ENCODE data around the gene ZFYVE16. TPM values are rescaled to one million over a fixed set of nuclear protein-coding genes. Genes with fewer than 3 reads are reported as not detected.

Gene ZFYVE16
- total and polyA plus RNA-seq, 12 donors, result 8.3 to 52.6 (median 42.8) TPM

- no peak overlapping the region for H3K27ac ChIP-seq
- DNase-seq (no peak), ATAC-seq (no peak)
- H3K4me3 ChIP-seq, result no peak overlapping the region
- intact Hi-C loops (cut with DNase I), result no loop called here
- TF ChIP-seq, protein P1, sequence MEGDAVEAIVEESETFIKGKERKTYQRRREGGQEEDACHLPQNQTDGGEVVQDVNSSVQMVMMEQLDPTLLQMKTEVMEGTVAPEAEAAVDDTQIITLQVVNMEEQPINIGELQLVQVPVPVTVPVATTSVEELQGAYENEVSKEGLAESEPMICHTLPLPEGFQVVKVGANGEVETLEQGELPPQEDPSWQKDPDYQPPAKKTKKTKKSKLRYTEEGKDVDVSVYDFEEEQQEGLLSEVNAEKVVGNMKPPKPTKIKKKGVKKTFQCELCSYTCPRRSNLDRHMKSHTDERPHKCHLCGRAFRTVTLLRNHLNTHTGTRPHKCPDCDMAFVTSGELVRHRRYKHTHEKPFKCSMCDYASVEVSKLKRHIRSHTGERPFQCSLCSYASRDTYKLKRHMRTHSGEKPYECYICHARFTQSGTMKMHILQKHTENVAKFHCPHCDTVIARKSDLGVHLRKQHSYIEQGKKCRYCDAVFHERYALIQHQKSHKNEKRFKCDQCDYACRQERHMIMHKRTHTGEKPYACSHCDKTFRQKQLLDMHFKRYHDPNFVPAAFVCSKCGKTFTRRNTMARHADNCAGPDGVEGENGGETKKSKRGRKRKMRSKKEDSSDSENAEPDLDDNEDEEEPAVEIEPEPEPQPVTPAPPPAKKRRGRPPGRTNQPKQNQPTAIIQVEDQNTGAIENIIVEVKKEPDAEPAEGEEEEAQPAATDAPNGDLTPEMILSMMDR (IDR thresholded peaks at IDR 0.05), result no peak
- peaks cover 0 to 3% (median 0%) of the 10 kb centered on the region in 11 donors for H3K9me3 ChIP-seq
- 94 to 96% methylated on average over 3 of the region's 3 CpGs for WGBS, 2 donors
- peaks cover 0 to 7% (median 0%) of the 10 kb centered on the region in 7 donors for H3K27me3 ChIP-seq
- peaks cover 0 to 11% (median 0%) of the 10 kb centered on the region in 9 donors for H3K4me1 ChIP-seq
- no peaks in the 10 kb centered on the region for H3K36me3 ChIP-seq
Measured at GRCh38 chr5:80374188-80374587, 33.7 kb upstream of the ZFYVE16 start.

DNA sequence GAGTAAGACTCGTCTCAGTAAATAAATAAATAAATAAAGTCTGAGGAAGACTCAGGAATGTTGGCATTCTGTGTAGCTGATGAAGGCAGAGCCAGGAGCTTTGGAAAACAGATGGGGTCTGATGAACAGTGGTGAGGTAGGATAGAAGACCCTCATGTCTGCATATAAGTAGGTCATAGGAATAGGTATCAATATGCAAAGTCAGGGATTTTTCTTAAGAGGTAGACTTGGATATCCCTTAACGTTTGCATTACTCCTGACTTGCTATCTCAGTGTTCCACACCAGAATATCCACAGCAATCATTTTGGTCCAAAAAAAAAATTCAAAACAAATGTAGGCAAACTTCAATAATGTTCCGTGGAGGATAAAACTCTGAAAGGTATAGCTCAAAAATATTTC is 31.3 kb upstream of the ZFYVE16 start:
- 92 to 95% methylated on average over 3 of the region's 3 CpGs for WGBS, 2 donors
- DNase-seq, result no peak
- no peak overlapping the region for H3K27ac ChIP-seq
- no peak for ATAC-seq
- peaks cover 0 to 3% (median 0%) of the 10 kb centered on the region in 11 donors for H3K9me3 ChIP-seq
- no peaks in the 10 kb centered on the region for H3K36me3 ChIP-seq
- no peaks in the 10 kb centered on the region for H3K4me1 ChIP-seq
- peaks cover 0 to 7% (median 0%) of the 10 kb centered on the region in 7 donors for H3K27me3 ChIP-seq
- intact Hi-C loops (cut with DNase I), result no loop called here
- H3K4me3 ChIP-seq, result no peak overlapping the region
- TF ChIP-seq, protein P1 (IDR thresholded peaks at IDR 0.05), result no peak

DNA sequence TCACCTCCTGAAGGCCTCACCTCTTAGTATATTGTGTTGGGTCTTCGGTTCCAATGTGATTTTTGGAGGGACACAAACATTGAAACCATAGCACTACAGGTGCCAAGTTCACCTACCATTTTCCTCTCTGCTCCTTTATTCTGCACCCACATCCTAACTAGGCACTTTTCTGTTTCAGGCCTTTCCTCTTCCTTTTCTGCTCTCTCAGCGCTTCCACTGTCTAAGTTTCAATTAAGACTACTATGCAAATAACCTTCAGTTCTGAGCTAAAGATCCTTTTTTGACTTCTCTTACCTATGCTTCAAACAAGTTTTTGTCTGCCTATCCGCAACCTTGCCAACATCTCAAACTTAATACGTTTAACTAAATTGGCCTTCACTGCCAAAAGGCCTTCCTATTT is 25.4 kb upstream of the ZFYVE16 start:
- ATAC-seq, result no peak
- no peaks in the 10 kb centered on the region for H3K9me3 ChIP-seq
- no peaks in the 10 kb centered on the region for H3K4me1 ChIP-seq
- no peak overlapping the region for H3K27ac ChIP-seq
- TF ChIP-seq, protein P1 (IDR thresholded peaks at IDR 0.05), result no peak
- no peak overlapping the region for H3K4me3 ChIP-seq
- H3K36me3 ChIP-seq, result no peaks in the 10 kb centered on the region
- DNase-seq, result no peak
- no peaks in the 10 kb centered on the region for H3K27me3 ChIP-seq
- WGBS, 2 donors, result 95 to 98% methylated on average over 4 of the region's 4 CpGs
- intact Hi-C loops (cut with DNase I), result no loop called here

DNA sequence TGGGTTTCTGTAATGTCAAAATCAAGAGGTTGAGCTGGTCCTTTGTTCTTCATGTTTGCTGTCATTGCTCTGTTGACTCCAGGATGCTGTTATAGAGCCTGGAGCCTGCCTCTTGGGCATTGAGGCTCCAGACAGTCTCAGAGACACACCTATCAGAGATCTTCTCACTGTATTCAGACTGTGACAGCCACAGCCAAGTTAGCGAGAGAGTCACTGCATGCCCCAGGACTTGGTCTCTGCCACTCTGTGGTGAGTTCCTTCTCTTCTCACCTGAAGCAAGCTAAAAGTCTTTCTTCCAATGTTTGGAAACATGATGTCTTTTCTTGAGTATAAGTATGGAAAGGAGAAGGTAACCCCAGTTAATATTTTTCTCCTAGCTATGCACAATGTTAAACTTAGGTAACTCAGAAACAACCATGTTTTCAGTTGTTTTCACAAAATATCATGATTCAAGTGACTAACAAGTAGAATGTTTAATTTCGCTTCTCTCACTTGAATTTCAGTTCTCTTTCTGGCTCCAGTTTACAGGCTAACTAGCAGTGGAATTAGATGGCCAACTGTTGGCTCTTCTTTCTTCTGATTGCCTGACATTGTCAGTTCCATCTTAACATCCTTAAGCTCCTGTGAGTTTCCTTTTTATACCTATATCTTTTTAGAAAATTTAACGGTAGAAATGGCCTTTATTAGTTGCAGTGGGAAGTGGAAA is 20.6 kb upstream of the ZFYVE16 start:
- Histone ChIP-seq H3K27me3 (peaks cover 0 to 7% (median 0%) of the 10 kb centered on the region in 7 donors), H3K27ac (no peak overlapping the region), H3K36me3 (no peaks in the 10 kb centered on the region), H3K4me3 (no peak overlapping the region), H3K4me1 (no peaks in the 10 kb centered on the region), H3K9me3 (peaks cover 0 to 10% (median 0%) of the 10 kb centered on the region in 11 donors)
- WGBS, 2 donors, result 84 to 86% methylated on average over 3 of the region's 3 CpGs
- ATAC-seq (no peak), DNase-seq (no peak)
- TF ChIP-seq, protein P1 (IDR thresholded peaks at IDR 0.05), result no peak
- intact Hi-C loops (cut with DNase I), result no loop called here

Data from heart right ventricle (tissue), 16 donors.